HK-2 (cell line): ENCODE results near the gene ENGASE.

Experiments used
- DNase-seq: peaks from one replicate; pipeline ENCODE4 v3.0.0-alpha.2; 2018; ENCODE audit not compliant: unreplicated experiment

ENGASE gene

DNA sequence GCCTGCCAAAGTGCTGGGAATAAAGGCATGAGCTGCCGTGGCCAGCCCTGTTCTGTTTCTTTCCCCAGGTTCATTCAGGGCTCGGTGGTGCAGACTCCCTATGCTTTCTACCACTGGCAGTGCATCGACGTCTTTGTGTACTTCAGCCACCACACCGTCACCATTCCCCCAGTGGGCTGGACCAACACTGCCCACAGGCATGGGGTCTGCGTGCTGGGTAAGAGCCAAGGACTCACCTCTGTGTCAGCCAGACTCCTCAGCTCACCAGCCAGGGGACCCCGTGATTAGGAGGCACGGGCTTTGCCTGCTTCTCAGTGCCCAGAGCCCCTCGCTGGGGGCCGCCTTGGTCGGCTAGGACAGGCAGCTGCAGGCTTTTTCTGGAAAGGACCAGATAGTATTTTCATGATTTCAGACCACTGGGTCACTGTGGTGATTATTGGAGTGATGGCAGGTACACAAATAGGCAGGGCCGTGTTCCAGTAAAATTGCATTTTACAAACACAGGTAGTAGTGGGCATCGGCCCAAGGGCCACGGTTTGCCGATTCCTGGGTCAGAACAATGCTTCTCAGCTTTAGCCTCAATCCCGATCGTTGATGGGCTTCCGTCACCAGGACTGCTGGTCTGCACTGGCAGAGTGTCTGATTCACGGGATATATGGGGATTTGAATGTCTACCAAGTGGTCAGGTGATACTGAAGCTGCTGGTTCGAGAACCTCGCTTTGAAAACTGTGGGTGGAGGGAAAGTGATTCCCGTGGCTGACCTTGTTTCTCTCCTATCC is 5.0 kb downstream of the ENGASE start:
- no peak for DNase-seq

DNA sequence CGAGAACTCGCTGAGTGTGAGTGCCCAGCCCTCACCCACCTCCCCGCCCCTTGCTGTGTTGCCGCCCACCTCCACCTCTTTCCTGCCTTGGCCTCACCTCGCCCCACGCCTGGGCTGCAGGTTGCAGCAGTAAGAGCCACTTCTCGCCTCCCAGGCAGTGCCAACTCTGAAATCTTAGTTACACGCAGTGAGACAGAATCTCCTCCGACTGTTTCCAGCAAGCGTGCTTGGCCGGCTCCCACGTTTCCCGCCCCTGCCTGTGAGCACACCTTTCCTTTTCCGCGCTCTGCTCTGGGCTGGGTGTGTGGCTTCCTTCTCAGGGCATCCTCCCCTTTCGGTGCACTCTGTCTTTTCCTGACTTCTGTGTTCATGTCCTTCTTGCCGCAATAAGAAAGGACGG is 5.7 kb downstream of the ENGASE start:
- no peak for DNase-seq

DNA sequence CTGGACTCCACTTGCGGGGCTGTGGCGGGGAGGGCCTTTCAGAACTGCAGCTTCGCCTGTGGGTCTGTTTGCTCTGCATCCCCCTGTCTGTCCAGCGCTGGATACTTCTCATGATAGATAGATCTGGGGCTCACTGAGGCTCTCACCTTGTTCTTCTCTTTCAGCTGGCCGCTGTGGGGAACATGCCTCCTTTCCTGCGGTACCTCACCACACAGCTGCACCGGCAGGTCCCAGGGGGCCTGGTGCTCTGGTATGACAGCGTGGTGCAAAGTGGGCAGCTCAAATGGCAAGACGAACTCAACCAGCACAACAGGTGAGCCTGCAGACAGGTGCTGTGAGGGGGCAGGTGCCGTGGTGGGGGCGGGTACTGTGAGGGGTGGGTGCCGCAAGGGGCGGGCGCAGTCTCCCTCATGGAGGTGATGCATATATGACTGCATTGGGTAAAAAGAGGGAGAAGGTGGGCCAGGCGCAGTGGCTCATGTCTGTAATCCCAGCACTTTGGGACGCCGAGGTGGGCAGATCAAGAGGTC is 6.2 kb downstream of the ENGASE start:
- DNase-seq: no peak

DNA sequence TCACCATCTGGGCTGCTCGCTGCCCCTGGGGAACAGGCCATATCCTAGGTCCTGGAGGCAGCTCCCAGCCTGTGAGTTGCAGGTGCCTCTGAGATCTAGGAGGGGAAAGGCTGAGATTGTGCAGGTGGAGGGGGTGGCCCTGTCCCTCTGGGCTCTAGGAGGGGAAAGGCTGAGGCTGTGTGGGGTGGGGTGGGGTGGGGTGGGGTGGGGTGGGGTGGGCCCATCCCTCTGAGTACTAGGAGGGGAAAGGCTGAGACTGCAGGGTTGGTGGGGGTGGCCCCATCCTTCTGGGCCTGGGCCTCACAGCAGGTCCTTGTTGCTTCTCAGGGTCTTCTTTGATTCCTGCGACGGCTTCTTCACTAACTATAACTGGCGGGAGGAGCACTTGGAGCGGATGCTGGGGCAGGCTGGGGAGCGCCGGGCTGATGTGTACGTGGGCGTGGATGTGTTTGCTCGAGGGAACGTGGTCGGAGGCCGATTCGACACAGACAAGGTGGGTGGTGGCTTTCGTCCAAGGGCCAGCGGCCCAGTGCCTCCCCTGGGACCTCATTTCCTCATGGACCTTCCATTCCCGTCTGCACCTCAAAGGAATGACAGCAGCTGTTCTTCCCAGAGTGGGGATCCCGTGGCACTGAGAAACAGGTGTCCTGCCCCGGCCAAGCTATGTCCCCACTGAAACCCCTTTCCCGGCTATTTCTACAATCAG is 7.1 kb downstream of the ENGASE start:
- DNase-seq: no peak

DNA sequence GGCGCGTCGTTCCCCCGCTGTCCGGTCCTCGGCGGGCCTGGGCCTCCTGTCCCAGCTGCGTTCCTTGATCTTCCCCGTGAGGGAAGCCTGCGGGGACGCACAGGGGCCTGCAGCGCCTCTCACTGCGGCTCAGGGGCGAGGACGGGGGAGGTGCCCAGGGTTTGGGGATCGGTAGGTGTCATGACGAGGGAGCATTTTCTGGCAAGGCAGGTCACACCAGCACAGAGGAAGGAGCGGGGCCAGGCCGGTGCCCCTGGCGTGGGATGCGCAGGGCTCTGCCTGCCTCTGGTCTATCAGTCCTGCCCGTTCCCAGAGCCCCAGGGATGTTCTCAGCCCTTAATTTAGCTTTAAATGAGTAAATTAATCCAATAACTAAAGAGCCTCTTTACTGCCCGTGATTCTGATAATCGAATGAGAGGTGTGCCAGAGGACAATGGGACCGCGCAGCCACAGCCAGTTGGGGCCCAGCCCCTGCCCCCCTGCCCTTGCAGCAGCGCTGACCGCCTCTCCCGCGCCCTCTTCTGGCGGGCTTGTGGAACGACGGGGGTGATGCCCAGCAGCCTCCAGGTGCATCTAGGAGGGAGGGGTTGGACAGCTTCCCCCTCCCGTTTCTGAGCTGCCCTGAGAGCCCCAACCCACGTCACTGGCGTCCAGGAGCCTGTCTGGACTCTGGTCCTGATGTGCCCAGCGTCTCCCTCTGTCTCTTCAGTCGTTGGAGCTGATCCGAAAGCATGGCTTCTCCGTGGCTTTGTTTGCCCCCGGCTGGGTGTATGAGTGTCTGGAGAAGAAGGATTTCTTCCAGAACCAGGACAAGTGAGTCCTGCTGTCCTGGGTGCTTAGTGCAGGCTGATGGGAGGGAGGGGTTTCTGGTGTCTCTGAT is 7.9 kb downstream of the ENGASE start:
- DNase-seq: peak; percentile 49

DNA sequence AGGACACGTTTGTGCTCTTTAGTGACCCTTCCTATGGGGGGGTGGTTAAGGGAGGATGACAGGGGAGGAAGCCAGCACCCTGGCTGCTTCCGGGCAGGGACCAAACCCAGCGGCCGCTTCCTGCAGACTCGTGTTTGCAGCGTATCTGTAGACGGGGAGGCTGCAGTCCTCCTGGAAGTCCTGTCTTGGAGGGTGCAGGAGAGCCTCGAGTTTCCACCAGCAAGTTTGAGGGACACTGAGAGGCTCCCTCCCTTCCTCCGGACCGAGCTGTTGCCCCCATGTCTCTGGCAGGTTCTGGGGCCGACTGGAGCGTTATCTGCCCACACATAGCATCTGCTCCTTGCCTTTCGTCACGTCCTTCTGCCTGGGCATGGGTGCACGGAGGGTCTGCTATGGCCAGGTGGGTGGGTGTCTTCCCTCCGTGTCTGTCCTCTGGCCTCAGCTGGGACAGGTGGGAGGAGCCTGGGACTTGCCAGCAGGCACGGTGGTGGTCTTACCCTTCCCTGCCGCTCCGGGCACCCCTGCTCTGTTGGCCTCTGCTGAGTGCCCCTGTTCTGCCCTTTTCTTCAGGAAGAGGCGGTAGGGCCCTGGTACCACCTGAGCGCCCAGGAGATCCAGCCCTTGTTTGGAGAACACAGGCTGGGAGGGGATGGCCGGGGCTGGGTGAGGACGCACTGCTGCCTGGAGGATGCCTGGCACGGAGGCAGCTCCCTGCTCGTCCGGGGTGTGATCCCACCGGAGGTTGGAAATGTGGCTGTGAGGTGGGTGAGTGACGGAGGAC is 8.8 kb downstream of the ENGASE start:
- no peak for DNase-seq

DNA sequence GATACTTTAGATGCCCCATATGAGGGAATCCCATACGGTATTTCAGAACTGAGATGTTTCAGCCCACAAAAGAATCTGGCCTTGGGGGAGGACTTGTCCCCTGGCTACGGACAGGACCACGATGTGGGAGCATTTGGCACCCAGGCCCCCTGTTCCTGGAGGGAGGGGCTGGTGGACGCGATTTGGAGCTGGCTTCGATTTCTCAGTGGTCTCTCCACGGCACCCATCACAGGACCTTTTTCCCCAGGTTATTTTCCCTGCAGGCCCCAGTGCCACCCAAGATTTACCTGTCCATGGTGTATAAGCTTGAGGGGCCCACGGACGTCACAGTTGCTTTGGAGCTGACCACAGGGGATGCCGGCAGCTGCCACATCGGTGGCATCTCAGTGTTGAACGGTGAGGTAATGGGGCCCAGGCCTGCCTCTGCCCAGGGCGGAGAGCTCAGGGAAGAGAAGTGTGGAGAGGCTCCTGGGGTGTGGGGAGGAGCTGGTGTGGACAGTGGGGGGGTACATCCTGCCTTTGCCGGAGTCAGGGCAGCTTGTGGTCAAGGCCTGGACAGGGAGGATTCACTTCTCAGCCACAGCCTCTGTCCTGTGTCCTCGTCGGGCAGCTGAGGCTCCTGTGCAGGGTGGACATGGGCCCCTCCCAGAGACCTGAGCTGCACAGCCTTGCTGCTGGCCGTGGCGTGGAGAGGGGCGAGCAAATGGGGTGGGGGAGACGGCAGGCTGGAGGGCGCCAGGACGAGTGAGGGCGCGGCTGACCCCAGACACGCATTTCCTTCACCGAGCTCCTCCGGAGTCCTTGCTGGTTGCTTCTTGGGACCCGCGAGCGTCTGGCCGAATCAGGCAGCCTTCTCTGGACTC is 9.9 kb downstream of the ENGASE start:
- no peak for DNase-seq

DNA sequence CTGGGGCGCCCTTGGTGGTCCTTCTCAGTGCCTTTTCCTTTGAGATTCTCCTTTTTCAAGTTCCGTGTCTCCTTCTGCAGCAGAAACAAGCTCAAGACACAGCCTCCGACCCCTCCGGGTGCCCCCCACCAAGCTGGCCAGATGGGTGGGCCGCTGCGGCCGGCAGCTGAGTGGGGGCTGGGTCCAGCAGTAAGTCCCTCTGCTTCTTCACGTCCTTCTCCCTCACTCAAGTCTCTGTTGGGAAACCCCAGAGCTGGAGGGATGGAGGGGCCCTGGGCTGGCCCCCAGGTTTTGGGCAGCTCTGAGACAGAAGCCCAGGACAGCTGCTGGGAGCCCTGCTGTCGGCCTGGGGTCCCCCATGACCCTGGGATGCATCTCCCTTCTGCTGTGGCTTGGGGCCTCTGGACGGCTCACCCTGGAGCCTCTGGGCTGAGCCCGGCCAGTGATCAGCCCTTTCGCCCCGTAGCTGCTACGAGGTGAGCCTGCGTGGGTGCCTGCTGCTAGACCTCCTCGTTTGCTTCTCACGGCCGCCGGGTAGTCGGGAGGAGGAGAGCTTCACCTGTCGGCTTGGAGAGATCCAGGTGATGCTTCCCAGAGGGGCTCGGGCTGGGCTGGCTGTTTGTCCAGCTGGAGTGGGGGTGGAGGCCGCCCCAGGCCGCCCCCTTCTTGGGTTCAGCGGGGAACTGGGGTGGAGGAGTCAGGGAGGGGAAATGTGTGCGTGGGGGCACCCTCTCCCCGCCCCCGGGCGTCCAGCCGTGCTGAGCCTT is 10.7 kb downstream of the ENGASE start:
- no peak for DNase-seq

DNA sequence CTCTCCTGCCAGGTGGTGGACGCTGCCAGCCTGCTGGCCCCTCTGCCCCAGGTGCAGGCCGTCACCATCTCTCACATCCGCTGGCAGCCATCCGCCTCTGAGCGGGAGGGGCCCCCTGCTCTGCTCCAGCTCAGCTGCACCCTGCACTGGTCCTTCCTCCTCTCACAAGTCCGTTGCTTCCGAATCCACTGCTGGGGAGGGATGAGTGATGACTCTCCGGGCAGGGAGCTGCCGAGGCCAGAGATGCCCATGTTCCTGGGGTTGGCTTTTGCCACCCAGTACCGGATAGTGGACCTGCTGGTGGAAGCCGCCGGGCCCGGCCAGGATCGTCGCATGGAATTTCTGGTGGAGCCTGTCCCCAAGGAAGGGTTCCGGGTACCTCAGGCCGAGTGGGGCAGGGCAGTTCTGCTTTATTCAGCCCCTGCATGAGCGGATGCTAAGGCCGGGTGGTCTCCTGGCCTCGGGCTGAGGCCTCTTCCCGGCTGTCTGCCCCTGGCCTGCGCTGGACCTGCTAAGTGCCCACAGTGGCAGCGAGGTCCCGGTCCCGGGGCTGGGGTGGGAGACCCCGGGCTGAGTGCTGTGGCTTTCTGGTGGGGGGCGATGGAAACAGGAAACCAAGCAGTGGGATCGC is 11.4 kb downstream of the ENGASE start:
- DNase-seq: no peak

DNA sequence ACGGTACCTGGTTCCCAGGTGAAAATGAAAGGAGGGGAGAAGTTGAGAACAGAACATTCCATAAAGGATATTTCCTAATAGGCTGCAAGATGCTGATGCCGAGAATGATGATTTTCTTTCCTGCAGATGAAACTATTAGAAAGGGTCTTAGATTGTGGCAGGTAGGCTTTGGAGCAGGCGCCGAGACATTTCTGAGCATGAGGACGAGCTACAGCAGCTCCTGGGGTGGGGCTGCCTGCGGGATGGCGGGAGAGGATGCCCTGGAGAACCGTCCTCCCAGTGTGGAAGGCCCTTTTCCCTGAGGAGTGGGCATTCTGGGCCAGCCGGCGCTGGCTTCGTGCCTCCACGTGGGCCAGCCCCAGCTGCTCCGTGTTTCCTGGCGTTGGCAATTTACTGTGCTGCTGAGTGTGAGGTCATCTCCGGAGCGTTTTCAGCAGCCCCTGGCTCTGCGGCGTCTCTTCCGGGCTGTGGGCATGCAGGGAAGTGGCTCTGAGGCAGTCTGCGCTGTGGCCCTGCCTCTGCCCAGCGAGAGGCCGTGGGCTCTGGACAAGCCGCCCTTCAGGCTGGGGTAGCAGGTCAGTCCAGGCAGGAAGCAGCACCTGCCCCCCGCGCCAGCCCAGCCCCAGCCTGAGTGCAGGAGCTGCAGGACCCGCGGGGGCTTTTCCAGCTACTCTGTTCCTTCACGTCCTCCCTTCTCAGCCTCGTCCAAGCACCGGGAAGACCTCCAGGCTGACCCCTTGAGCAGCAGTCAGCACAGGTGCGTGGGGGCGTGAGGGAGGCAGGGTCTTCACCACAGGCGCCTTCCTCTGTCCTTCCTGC is 12.2 kb downstream of the ENGASE start:
- DNase-seq: no peak

DNA sequence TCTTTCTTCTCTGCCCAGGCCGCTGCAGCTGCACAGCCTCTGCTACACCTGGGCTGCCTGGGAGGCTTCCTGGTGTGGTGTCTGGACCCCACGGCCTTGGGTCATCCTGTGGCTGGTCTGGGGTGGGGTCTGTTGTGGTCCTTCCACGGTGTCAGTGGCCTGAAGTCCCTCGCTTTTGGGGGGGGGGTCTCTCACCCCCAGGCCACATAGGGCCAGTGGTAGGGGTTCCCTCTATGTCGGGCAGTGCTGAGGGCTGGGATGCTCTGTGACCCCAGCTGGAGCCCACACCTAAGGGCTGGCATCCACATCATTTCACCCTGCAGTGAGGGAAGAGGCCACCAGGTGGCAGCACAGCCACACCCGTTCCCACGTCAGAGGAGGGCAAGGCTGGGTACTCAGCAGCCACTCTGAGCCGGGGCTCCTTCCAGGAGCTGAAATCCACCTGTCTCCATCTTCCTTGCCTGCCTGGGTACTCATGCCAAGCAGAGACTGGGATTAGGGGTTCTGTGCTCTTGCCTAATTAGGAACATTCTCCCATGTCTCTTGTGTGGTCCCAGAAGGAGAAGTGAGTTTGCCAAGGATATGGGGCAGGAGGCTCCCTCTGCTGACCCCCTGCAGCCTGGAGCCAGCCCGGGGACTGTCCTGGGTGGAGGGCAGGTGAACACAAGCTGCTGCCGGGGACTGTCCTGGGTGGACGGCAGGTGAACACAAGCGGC is 13.0 kb downstream of the ENGASE start:
- DNase-seq: peak; percentile 76

DNA sequence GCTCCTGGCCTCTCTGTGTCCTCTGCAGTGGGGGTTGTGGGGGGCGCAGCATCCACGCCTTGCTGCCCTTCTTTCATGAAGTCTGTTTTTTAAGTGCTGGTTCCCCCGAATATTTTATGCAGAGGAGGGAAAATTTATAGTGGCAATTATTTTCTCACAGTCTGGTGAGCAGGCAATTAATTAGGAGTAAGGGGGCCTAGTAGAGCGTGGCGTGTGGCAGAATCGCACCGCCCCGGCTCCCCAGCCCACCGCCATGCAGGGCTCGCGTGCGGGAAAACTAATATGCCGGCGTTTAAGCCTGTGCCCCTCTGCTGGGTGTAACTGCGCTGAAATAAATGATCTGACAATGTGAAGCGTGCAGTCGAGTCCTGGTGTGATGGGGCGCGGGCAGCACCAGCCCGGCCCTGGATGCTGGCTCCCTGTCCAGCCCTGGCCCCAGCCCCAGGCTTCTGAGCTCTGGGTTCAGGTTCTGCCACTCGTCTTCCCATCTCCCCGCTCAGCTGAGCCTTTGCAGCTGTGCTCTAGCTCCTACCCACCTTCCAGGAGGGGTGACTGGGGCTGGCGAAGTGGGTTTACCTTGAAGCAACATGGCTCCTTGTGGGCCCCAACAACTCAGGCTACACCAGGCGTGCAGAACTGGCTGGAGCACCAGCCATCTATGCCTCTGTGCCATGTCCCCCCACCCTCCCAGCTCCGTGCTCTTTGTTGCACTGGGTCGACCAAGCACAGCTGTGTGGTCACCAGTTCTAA is 13.8 kb downstream of the ENGASE start:
- no peak for DNase-seq

DNA sequence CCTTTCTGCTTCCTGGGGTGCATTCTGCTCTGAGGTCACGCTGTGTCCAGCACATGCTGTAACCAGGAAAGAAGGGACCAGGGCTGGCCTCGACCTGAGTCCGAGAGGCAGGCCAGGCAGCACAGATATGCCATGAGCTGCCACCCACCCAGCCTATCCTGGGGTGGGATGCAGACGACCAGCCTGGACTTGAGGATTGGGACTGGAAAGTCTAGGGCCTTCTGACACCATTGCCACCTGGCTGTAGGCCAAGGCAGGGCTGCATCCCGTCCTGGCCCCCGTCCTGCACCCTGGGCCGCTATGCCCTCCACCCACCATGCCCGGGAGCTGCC is 14.3 kb downstream of the ENGASE start:
- DNase-seq: no peak

DNA sequence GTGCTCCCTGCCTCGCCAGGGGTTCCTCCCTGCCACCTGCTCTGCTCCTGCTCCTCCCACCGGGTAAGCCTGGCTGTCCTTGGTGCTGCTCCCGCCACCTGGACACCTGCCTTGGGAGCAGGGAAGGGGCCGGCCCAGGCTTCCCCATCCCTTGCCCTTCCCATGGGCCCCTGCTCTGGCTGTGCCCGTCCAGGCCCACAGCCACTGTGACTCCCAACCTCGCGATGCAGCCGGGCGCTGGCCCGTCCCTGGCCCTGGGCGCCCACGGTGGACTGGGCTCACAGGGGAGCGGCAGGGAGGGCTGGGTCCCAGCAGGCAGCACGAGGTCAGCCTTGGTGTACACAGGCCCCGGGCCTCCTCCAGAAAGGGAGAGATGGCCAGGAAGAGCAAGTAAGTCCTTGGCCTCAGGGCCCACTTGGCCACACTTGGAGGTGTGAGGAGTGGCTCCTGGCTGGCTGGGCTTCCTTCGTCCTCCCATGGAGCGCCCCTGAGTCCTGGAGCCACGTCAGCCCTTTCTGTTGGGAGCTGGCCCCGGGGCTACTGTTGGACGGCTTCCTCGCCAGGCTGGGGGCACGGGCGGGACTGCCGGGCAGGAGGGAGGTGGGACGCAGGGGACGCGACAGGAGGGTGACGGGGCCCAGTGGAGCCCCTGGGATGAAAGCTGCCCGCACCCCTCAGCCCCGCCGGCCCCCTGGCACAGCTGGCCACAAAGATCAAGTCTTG is 15.3 kb downstream of the ENGASE start:
- DNase-seq: no peak

DNA sequence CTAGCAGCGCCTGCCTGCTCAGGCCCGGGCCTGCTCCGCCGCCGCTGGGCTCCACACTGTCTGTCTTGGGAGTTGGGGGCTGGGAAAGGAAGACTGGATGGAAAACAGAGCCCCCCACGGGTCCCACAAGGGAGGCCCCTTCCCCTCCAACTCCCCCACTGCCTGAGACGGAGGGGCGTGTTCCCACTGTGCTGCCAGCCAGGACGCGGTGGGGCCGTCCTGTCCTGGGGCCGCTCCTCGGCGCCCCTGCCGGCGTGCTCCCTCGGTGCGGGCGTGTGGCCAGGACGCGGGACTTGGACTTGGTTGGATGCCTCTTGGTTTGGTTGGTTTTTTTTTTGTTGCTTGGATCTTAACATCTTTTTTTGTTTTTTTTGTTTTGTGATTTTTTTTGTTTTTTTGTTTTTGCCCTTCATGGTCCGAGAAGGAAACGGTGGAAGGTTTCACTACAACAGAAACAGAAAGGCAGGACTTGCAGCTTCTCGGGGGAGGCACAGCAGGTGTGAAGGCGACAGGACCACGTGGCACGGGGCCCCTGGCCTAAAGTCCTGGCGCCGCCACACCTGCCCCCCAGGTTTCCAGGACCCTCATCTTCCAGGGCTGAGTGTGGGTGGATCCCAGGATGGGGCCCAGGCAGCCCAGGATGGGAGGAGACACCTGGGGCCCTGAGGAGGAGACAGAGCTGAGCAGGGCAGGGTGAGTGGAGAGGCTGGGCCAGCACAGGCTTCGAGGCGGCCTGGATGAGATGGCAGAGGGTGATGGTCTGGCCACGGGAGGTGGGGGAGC is 16.0 kb downstream of the ENGASE start:
- no peak for DNase-seq

DNA sequence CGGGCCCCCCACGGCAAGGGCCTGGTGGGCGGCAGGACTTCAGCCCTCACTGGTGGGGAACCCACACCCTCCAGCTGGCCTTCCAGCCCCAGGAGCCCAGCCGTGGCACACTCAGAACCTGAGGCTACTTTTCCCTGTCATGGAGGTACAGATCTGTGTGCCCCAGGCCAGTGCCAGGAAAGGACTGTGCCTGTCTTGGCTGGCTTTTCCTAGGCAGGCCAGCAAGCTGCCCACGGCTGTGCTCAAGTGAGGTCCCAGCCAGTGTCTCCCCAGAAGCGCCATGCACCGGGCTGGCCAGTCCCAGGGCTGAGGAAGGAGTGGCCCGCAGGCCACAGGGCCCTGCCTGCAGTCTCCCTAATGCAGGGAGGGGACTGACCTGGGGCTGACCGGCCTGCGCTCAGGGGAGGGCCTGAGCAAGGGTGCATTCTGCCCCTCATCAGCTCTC is 16.6 kb downstream of the ENGASE start:
- no peak for DNase-seq
